GM12865 (cell line): ENCODE results near the gene RPS26.
"Not testable (repeated sequence)": the region's sequence is repeated elsewhere in the genome, so short reads cannot be mapped to it uniquely, and the experiment has no call there.

Source experiments
- DNase-seq: peaks from one replicate; pipeline ENCODE4 v3.0.0; 2010; ENCODE audit warnings: low read depth
- H3K4me3 ChIP-seq: 2 replicates; pipeline ENCODE4 v1.5.1; 2011; ENCODE audit warnings: mild to moderate bottlenecking, low read depth, low read length, control low read depth
- CTCF ChIP-seq: IDR thresholded peaks from 2 replicates; pipeline ENCODE4 v1.5.1; 2011; ENCODE audit warnings: low read length, control low read depth, low read depth, inconsistent platforms; ENCODE audit not compliant: insufficient read depth; ENCODE audit errors: missing control alignments

The RPS26 gene

GRCh38 chr12:56062996-56063395 lies 21.3 kb downstream of the RPS26 start:
- no peak for TF ChIP-seq CTCF
- no peak overlapping the region for H3K4me3 ChIP-seq
- no peak for DNase-seq

- H3K4me3 ChIP-seq = no peak overlapping the region
- DNase-seq = no peak
- TF ChIP-seq CTCF = no peak
These were observed 29.9 kb downstream of the RPS26 start for GRCh38 chr12:56071648-56072047.

- no peak for TF ChIP-seq CTCF
- DNase-seq = no peak
- no peak overlapping the region for H3K4me3 ChIP-seq
These were observed 32.7 kb downstream of the RPS26 start for GRCh38 chr12:56074396-56074795.

GRCh38 chr12:56077966-56078365 lies 36.2 kb downstream of the RPS26 start:
- H3K4me3 ChIP-seq, DNase-seq: not testable (repeated sequence)

- TF ChIP-seq CTCF = no peak
- no peak for DNase-seq
- no peak overlapping the region for H3K4me3 ChIP-seq
These were observed 36.7 kb downstream of the RPS26 start for GRCh38 chr12:56078427-56078826.

- TF ChIP-seq CTCF = peak; percentile 56
- H3K4me3 ChIP-seq = peak overlapping the region; percentile 47
- DNase-seq = peak; percentile 48
These were observed 37.4 kb downstream of the RPS26 start for GRCh38 chr12:56078931-56079722.

- DNase-seq = peak; percentile 18
- H3K4me3 ChIP-seq = peak within 1 kb of the TSS; percentile 47
These were observed 38.2 kb downstream of the RPS26 start, which contains the start of gene ERBB3 for GRCh38 chr12:56079723-56080555. Gene ERBB3, plus strand, starts transcription at chr12:56080165. Its CDS starts 136 bp downstream, at chr12:56080301.

More at GRCh38 chr12:56079723-56080555, 38.2 kb downstream of the RPS26 start, which contains the start of gene ERBB3:
- TF ChIP-seq CTCF = no peak
